ENCODE measurements around the gene VBP1.
"Not testable (repeated sequence)": the region's sequence is repeated elsewhere in the genome, so short reads cannot be mapped to it uniquely, and the experiment has no call there.

Gene VBP1

GRCh38 chrX:155266439-155266838, 50.2 kb downstream of the VBP1 start:
- DNase-seq = no peak

GRCh38 chrX:155267995-155268394, 51.7 kb downstream of the VBP1 start:
- not testable (repeated sequence) for DNase-seq

GRCh38 chrX:155270969-155271368, 54.7 kb downstream of the VBP1 start:
- no peak for DNase-seq

GRCh38 chrX:155279873-155280272, 63.6 kb downstream of the VBP1 start:
- DNase-seq = no peak

Measured in hippocampal formation (tissue), 2 donors.